ENCODE results near the gene LRG1. TPM values are rescaled to one million over a fixed set of nuclear protein-coding genes. Genes with fewer than 3 reads are reported as not detected.

LRG1 gene
- total and polyA plus RNA-seq, 4 donors, result 14.4 to 56.7 (median 15.6) TPM

DNA sequence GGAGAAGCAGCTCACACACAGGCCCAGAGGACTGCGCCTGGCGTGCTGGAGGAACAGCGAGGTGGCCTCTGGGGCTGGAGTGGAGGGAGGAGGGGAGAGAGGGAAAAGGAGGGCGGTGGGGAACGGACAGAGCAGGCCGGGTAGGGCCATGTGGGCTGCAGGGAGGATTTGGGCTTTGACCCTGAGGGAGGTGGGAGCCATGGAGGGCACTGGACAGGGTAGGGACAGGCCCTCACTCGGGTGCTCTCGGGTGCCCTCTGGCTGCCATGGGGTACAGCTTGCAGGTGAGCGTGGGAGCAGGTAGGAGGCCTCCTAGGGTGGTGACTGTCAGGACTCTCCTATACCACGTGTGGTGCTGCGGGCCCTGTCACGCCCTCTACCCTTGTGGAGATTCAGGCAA, 44.4 kb downstream of the LRG1 start:
- no peak for ATAC-seq (ENCODE audit: insufficient read depth, low FRiP score)
- Histone ChIP-seq H3K4me1 (ENCODE audit: control insufficient read depth in 5 of 5, insufficient read depth in 5 of 5, low read length in 5 of 5) (no peaks in the 10 kb centered on the region), H3K27me3 (ENCODE audit: control insufficient read depth in 3 of 3, insufficient read depth in 3 of 3, low read length in 2 of 3) (no peaks in the 10 kb centered on the region), H3K36me3 (ENCODE audit: control insufficient read depth in 4 of 4, insufficient read depth in 4 of 4, low read length in 4 of 4) (peaks cover 6 to 72% (median 21%) of the 10 kb centered on the region in 4 donors), H3K27ac (ENCODE audit: low read depth in 1 of 2, low read length in 1 of 2) (no peak overlapping the region), H3K4me3 (no peak overlapping the region), H3K9ac (ENCODE audit: insufficient read depth in 1 of 2, low read length in 2 of 2) (no peak overlapping the region), H3K9me3 (ENCODE audit: control insufficient read depth in 4 of 4, insufficient read depth in 3 of 4, low read length in 3 of 4) (peaks cover 0 to 5% (median 0%) of the 10 kb centered on the region in 4 donors)
- 89 to 93% methylated on average over 12 of the region's 12 CpGs for WGBS, 2 donors
- no peak for DNase-seq
- TF ChIP-seq, protein P1, sequence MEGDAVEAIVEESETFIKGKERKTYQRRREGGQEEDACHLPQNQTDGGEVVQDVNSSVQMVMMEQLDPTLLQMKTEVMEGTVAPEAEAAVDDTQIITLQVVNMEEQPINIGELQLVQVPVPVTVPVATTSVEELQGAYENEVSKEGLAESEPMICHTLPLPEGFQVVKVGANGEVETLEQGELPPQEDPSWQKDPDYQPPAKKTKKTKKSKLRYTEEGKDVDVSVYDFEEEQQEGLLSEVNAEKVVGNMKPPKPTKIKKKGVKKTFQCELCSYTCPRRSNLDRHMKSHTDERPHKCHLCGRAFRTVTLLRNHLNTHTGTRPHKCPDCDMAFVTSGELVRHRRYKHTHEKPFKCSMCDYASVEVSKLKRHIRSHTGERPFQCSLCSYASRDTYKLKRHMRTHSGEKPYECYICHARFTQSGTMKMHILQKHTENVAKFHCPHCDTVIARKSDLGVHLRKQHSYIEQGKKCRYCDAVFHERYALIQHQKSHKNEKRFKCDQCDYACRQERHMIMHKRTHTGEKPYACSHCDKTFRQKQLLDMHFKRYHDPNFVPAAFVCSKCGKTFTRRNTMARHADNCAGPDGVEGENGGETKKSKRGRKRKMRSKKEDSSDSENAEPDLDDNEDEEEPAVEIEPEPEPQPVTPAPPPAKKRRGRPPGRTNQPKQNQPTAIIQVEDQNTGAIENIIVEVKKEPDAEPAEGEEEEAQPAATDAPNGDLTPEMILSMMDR (IDR thresholded peaks at IDR 0.05; ENCODE audit: control extremely low read depth, extremely low read depth), result no peak

DNA sequence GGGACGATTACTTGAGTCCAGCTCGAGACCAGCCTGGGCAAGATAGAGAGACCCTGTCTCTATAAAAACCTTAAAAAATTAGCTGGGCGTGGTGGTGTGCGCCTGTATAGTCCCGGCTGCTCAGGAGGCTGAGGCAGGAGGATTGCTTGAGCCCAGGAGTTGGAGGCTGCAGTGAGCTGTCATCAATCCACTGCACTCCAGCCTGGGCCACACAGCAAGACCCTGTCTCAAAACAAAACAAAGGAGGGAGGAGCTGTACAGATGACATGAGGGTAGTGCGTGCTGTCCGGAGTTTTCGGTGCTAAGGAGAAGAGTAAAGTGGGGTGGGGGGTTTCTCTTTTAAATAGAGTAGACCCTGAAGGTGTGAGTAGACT, 45.2 kb downstream of the LRG1 start:
- peaks cover 6 to 76% (median 25%) of the 10 kb centered on the region in 4 donors for H3K36me3 ChIP-seq (ENCODE audit: control insufficient read depth in 4 of 4, insufficient read depth in 4 of 4, low read length in 4 of 4)
- ATAC-seq (ENCODE audit: insufficient read depth, low FRiP score) (no peak), DNase-seq (no peak)
- H3K27ac ChIP-seq (ENCODE audit: low read depth in 1 of 2, low read length in 1 of 2), result no peak overlapping the region
- 93 to 96% methylated on average over 8 of the region's 8 CpGs for WGBS, 2 donors
- H3K9ac ChIP-seq (ENCODE audit: insufficient read depth in 1 of 2, low read length in 2 of 2), result no peak overlapping the region
- no peaks in the 10 kb centered on the region for H3K4me1 ChIP-seq (ENCODE audit: control insufficient read depth in 5 of 5, insufficient read depth in 5 of 5, low read length in 5 of 5)
- H3K4me3 ChIP-seq, result no peak overlapping the region
- H3K9me3 ChIP-seq (ENCODE audit: control insufficient read depth in 4 of 4, insufficient read depth in 3 of 4, low read length in 3 of 4), result peaks cover 0 to 5% (median 0%) of the 10 kb centered on the region in 4 donors
- H3K27me3 ChIP-seq (ENCODE audit: control insufficient read depth in 3 of 3, insufficient read depth in 3 of 3, low read length in 2 of 3), result no peaks in the 10 kb centered on the region
- TF ChIP-seq, protein P1 (IDR thresholded peaks at IDR 0.05; ENCODE audit: control extremely low read depth, extremely low read depth), result no peak

DNA sequence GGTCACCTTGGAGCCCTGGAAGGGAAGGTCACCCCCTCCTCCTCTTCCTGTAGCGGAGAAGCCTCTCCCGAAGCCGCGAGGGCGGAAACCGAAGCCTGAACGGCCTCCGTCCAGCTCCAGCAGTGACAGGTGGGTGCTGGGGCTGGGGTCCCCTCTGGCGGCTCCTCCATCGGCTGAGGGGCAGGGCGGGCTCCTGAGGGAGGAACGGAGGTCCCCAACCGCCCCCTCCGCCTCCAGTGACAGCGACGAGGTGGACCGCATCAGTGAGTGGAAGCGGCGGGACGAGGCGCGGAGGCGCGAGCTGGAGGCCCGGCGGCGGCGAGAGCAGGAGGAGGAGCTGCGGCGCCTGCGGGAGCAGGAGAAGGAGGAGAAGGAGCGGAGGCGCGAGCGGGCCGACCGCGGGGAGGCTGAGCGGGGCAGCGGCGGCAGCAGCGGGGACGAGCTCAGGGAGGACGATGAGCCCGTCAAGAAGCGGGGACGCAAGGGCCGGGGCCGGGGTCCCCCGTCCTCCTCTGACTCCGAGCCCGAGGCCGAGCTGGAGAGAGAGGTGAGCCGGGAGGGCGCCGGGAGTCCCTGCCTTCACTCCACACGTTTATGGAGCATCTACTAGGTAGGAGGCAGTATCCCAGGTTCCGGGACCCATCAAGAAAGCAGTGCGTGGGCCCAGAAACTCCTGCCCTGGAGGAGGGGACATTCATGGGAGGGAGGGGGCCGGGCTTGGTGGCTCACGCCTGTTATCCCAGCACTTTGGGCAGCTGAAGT, 45.7 kb downstream of the LRG1 start:
- H3K27ac ChIP-seq (ENCODE audit: low read depth in 1 of 2, low read length in 1 of 2), result no peak overlapping the region
- no peaks in the 10 kb centered on the region for H3K4me1 ChIP-seq (ENCODE audit: control insufficient read depth in 5 of 5, insufficient read depth in 5 of 5, low read length in 5 of 5)
- 96 to 97% methylated on average over 58 to 61 of the region's 61 CpGs for WGBS, 2 donors
- peaks cover 6 to 73% (median 25%) of the 10 kb centered on the region in 4 donors for H3K36me3 ChIP-seq (ENCODE audit: control insufficient read depth in 4 of 4, insufficient read depth in 4 of 4, low read length in 4 of 4)
- H3K27me3 ChIP-seq (ENCODE audit: control insufficient read depth in 3 of 3, insufficient read depth in 3 of 3, low read length in 2 of 3), result no peaks in the 10 kb centered on the region
- TF ChIP-seq, protein P1 (IDR thresholded peaks at IDR 0.05; ENCODE audit: control extremely low read depth, extremely low read depth), result no peak
- no peak for DNase-seq
- no peak overlapping the region for H3K9ac ChIP-seq (ENCODE audit: insufficient read depth in 1 of 2, low read length in 2 of 2)
- no peak for ATAC-seq (ENCODE audit: insufficient read depth, low FRiP score)
- peaks cover 0 to 5% (median 0%) of the 10 kb centered on the region in 4 donors for H3K9me3 ChIP-seq (ENCODE audit: control insufficient read depth in 4 of 4, insufficient read depth in 3 of 4, low read length in 3 of 4)
- H3K4me3 ChIP-seq, result no peak overlapping the region

All from lung (tissue), 12 donors.